Measurements from ENCODE around the gene GREB1. TPM values are rescaled to one million over a fixed set of nuclear protein-coding genes. Genes with fewer than 3 reads are reported as not detected.
A peak's percentile ranks its signal among the peaks of the same experiment; 100 is the strongest.

The GREB1 gene
- total RNA-seq, 6 donors from 2014 or later: 0.39 to 5.4 (median 1.6) TPM

GRCh38 chr2:11676640-11677039 is 142.8 kb downstream of the GREB1 start:
- WGBS, 2 donors: 39 to 53% methylated on average over 11 of the region's 11 CpGs
- DNase-seq (peak in 1 of 2 donors; percentile 50), ATAC-seq (ENCODE audit: low FRiP score in 2 of 2) (no peak)
- Histone ChIP-seq H3K27ac (no peak overlapping the region), H3K27me3 (no peaks in the 10 kb centered on the region), H3K36me3 (no peaks in the 10 kb centered on the region), H3K9me3 (no peaks in the 10 kb centered on the region), H3K4me1 (no peaks in the 10 kb centered on the region), H3K4me3 (no peak overlapping the region)
- no peak for TF ChIP-seq POLR2AphosphoS5 (IDR thresholded peaks at IDR 0.05)
- TF ChIP-seq, protein P1, sequence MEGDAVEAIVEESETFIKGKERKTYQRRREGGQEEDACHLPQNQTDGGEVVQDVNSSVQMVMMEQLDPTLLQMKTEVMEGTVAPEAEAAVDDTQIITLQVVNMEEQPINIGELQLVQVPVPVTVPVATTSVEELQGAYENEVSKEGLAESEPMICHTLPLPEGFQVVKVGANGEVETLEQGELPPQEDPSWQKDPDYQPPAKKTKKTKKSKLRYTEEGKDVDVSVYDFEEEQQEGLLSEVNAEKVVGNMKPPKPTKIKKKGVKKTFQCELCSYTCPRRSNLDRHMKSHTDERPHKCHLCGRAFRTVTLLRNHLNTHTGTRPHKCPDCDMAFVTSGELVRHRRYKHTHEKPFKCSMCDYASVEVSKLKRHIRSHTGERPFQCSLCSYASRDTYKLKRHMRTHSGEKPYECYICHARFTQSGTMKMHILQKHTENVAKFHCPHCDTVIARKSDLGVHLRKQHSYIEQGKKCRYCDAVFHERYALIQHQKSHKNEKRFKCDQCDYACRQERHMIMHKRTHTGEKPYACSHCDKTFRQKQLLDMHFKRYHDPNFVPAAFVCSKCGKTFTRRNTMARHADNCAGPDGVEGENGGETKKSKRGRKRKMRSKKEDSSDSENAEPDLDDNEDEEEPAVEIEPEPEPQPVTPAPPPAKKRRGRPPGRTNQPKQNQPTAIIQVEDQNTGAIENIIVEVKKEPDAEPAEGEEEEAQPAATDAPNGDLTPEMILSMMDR (IDR thresholded peaks at IDR 0.05): no peak
- TF ChIP-seq EP300 (IDR thresholded peaks at IDR 0.05): no peak
- no peak for TF ChIP-seq POLR2A (IDR thresholded peaks at IDR 0.05)

DNA sequence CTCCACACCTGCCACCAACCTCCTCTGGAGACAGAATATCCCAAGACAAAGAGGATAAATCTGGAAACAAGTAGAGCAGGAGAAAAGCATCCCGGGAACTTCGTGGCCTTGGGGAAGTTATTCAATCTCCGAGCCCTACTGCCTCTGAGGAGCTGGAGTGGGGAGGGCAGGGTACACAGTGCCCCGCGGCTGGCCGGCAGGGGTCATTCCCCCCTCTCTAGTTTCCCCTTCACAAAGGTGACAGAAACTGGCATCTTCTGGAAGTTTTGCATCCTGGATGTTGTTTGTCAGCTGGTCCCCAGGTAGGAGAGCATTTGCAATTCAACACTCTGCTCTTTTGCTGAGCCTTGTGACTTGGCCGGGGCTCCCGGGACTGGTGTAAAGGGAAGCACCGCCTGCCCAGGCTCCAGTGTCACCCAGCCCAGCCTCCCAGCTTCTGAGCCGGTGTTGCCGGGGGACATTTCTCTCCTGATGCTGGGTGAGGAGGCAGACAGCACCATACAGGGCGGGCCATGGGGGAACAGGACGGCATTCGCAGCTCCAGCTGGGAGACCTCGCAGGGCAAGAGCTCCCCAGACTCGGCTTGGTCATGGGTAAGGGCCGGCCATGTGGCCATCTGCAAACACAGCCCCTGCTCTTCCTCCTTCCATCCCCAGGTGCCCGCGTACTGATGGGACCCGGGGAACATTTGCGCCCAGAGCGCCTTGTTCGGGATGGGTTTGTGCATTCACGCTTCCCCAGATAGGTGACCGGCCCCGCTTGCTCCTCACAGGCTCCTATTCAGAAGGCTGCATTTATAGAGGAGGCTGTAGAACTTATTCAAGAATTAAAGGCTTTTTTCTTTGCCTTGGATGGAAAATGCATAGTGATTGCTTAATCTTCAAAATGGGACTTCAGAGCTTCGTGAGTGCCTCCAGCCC is 143.6 kb downstream of the GREB1 start:
- ATAC-seq (ENCODE audit: low FRiP score in 2 of 2): no peak
- H3K27ac ChIP-seq: no peak overlapping the region
- TF ChIP-seq EP300 (IDR thresholded peaks at IDR 0.05): no peak
- TF ChIP-seq POLR2AphosphoS5 (IDR thresholded peaks at IDR 0.05): no peak
- TF ChIP-seq, protein P1 (IDR thresholded peaks at IDR 0.05): no peak
- no peak for TF ChIP-seq POLR2A (IDR thresholded peaks at IDR 0.05)
- H3K27me3 ChIP-seq: no peaks in the 10 kb centered on the region
- no peaks in the 10 kb centered on the region for H3K9me3 ChIP-seq
- 42% methylated on average over 24 to 26 of the region's 27 CpGs for WGBS, 2 donors
- H3K4me3 ChIP-seq: no peak overlapping the region
- no peaks in the 10 kb centered on the region for H3K4me1 ChIP-seq
- peak in 1 of 2 donors; percentile 56 for DNase-seq
- no peaks in the 10 kb centered on the region for H3K36me3 ChIP-seq

GRCh38 chr2:11678306-11678960 is 144.6 kb downstream of the GREB1 start:
- no peak overlapping the region for H3K27ac ChIP-seq
- H3K36me3 ChIP-seq: no peaks in the 10 kb centered on the region
- ATAC-seq (ENCODE audit: low FRiP score in 2 of 2) (no peak), DNase-seq (no peak)
- 69 to 76% methylated on average over 10 to 13 of the region's 14 CpGs for WGBS, 2 donors
- no peak for TF ChIP-seq EP300 (IDR thresholded peaks at IDR 0.05)
- TF ChIP-seq, protein P1 (IDR thresholded peaks at IDR 0.05): no peak
- no peak for TF ChIP-seq POLR2A (IDR thresholded peaks at IDR 0.05)
- no peak overlapping the region for H3K4me3 ChIP-seq
- no peaks in the 10 kb centered on the region for H3K4me1 ChIP-seq
- no peaks in the 10 kb centered on the region for H3K9me3 ChIP-seq
- H3K27me3 ChIP-seq: no peaks in the 10 kb centered on the region

DNA sequence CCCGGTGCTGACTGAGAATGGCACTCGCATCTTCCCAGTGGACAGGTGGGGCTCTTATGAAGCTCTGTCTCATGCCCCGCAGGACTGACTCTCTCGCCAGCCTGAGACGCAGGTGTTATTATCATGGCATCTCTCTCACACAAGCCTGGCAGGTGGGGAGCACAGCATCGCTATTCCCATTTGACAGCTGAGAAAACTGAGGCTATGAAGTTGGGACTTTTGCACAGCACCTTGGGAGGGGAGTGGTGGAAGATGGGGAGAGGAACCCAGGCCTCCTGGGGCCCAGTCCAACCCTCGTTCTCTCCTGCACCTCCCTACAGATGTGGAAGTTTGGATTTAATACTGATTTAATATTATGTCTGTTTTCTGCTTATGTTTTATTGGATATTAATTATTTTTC is 145.2 kb downstream of the GREB1 start:
- ATAC-seq (ENCODE audit: low FRiP score in 2 of 2) (no peak), DNase-seq (no peak)
- Histone ChIP-seq H3K36me3 (no peaks in the 10 kb centered on the region), H3K9me3 (no peaks in the 10 kb centered on the region), H3K4me1 (no peaks in the 10 kb centered on the region), H3K27me3 (no peaks in the 10 kb centered on the region), H3K27ac (no peak overlapping the region), H3K4me3 (no peak overlapping the region)
- 81 to 82% methylated on average over 7 of the region's 7 CpGs for WGBS, 2 donors
- TF ChIP-seq, protein P1 (IDR thresholded peaks at IDR 0.05): no peak
- TF ChIP-seq POLR2AphosphoS5 (IDR thresholded peaks at IDR 0.05): no peak
- TF ChIP-seq POLR2A (IDR thresholded peaks at IDR 0.05): no peak
- no peak for TF ChIP-seq EP300 (IDR thresholded peaks at IDR 0.05)

Measured in upper lobe of left lung (tissue), 6 donors.